ENCODE data around the gene C11orf98.
A peak's percentile ranks its signal among the peaks of the same experiment; 100 is the strongest.
"Not testable (repeated sequence)": the region's sequence is repeated elsewhere in the genome, so short reads cannot be mapped to it uniquely, and the experiment has no call there.

Gene C11orf98

GRCh38 chr11:62627713-62628112 is 37.3 kb downstream of the C11orf98 start:
- Histone ChIP-seq H3K4me3 (replicated peaks; ENCODE audit: low read depth, low read length) (no peak overlapping the region), H3K36me3 (ENCODE audit: control insufficient read depth, insufficient read depth, low read length) (peaks cover 50% of the 10 kb centered on the region), H3K27me3 (replicated peaks; ENCODE audit: control insufficient read depth, insufficient read depth, low read length) (no peaks in the 10 kb centered on the region)
- no peak for DNase-seq (ENCODE audit: extremely low read depth, insufficient read length)
- no peak for TF ChIP-seq CTCF (IDR thresholded peaks at IDR 0.05; ENCODE audit: insufficient read depth, low read length, poor library complexity, severe bottlenecking)

- TF ChIP-seq CTCF (IDR thresholded peaks at IDR 0.05; ENCODE audit: insufficient read depth, low read length, poor library complexity, severe bottlenecking), result no peak
- H3K36me3 ChIP-seq (ENCODE audit: control insufficient read depth, insufficient read depth, low read length), result peaks cover 16% of the 10 kb centered on the region
- no peak overlapping the region for H3K4me3 ChIP-seq (replicated peaks; ENCODE audit: low read depth, low read length)
- H3K27me3 ChIP-seq (replicated peaks; ENCODE audit: control insufficient read depth, insufficient read depth, low read length), result no peaks in the 10 kb centered on the region
- DNase-seq (ENCODE audit: extremely low read depth, insufficient read length), result no peak
Measured at GRCh38 chr11:62622476-62623089, 42.4 kb downstream of the C11orf98 start.

GRCh38 chr11:62621567-62622470 is 43.2 kb downstream of the C11orf98 start, which contains the start of gene B3GAT3:
B3GAT3 (minus strand) TSS chr11:62621986; CDS start chr11:62621947, 39 bp downstream.
- Histone ChIP-seq H3K27me3 (replicated peaks; ENCODE audit: control insufficient read depth, insufficient read depth, low read length) (no peaks in the 10 kb centered on the region), H3K4me3 (replicated peaks; ENCODE audit: low read depth, low read length) (peak within 1 kb of the TSS; percentile 99), H3K36me3 (ENCODE audit: control insufficient read depth, insufficient read depth, low read length) (peaks cover 13% of the 10 kb centered on the region)
- peak; percentile 100 for DNase-seq (ENCODE audit: extremely low read depth, insufficient read length)
- no peak for TF ChIP-seq CTCF (IDR thresholded peaks at IDR 0.05; ENCODE audit: insufficient read depth, low read length, poor library complexity, severe bottlenecking)

- no peaks in the 10 kb centered on the region for H3K27me3 ChIP-seq (replicated peaks; ENCODE audit: control insufficient read depth, insufficient read depth, low read length)
- no peak for TF ChIP-seq CTCF (IDR thresholded peaks at IDR 0.05; ENCODE audit: insufficient read depth, low read length, poor library complexity, severe bottlenecking)
- H3K36me3 ChIP-seq (ENCODE audit: control insufficient read depth, insufficient read depth, low read length), result peaks cover 11% of the 10 kb centered on the region
- H3K4me3 ChIP-seq (replicated peaks; ENCODE audit: low read depth, low read length), result peak overlapping the region; percentile 99
- no peak for DNase-seq (ENCODE audit: extremely low read depth, insufficient read length)
Measured at GRCh38 chr11:62621027-62621566, 43.9 kb downstream of the C11orf98 start.

- H3K36me3 ChIP-seq (ENCODE audit: control insufficient read depth, insufficient read depth, low read length); DNase-seq (ENCODE audit: extremely low read depth, insufficient read length); H3K27me3 ChIP-seq (replicated peaks; ENCODE audit: control insufficient read depth, insufficient read depth, low read length); H3K4me3 ChIP-seq (replicated peaks; ENCODE audit: low read depth, low read length): not testable (repeated sequence)
Measured at GRCh38 chr11:62616957-62617356, 48.1 kb downstream of the C11orf98 start.

GRCh38 chr11:62615521-62615920 is 49.5 kb downstream of the C11orf98 start:
- Histone ChIP-seq H3K36me3 (ENCODE audit: control insufficient read depth, insufficient read depth, low read length) (peaks cover 7% of the 10 kb centered on the region), H3K4me3 (replicated peaks; ENCODE audit: low read depth, low read length) (no peak overlapping the region), H3K27me3 (replicated peaks; ENCODE audit: control insufficient read depth, insufficient read depth, low read length) (no peaks in the 10 kb centered on the region)
- TF ChIP-seq CTCF (IDR thresholded peaks at IDR 0.05; ENCODE audit: insufficient read depth, low read length, poor library complexity, severe bottlenecking), result no peak
- DNase-seq (ENCODE audit: extremely low read depth, insufficient read length), result no peak

Measured in GM06990 (cell line).